Left lung (tissue), 10 donors: ENCODE data around the gene MICB. TPM values are rescaled to one million over a fixed set of nuclear protein-coding genes. Genes with fewer than 3 reads are reported as not detected.

Source experiments
- ATAC-seq: fragments of 200-7000 bp; cut with Tn5 transposase; one replicate; pipeline ENCODE4 v1.9.1; 2020; ENCODE audit warnings: moderate library complexity
- DNase-seq, 4 donors: peaks; one replicate each; pipeline ENCODE4 v3.0.0-alpha.2; 2013 to 2020
- H3K27ac ChIP-seq, 2 donors: fragments of 200-600 bp; sonication (generic) in 1 of 2; one replicate each; pipeline versions ENCODE4 v1.5.0 to v1.8.0; 2020 to 2021
- H3K27me3 ChIP-seq, 2 donors: fragments of 200-600 bp; sonication (generic) in 1 of 2; one replicate each; pipeline versions ENCODE4 v1.5.0 to v1.8.0; 2020 to 2021
- H3K36me3 ChIP-seq, 2 donors: fragments of 200-600 bp; sonication (generic) in 1 of 2; one replicate each; pipeline versions ENCODE4 v1.5.0 to v1.8.0; 2020 to 2021
- H3K4me1 ChIP-seq, 2 donors: fragments of 200-600 bp; one replicate each; pipeline ENCODE4 v1.8.0; 2021
- H3K4me3 ChIP-seq, 2 donors: fragments of 200-600 bp; sonication (generic) in 1 of 2; one replicate each; pipeline versions ENCODE4 v1.5.0 to v1.8.0; 2020 to 2021; ENCODE audit warnings: mild to moderate bottlenecking in 1 of 2
- H3K9me3 ChIP-seq, 2 donors: fragments of 200-600 bp; sonication (generic) in 1 of 2; one replicate each; pipeline versions ENCODE4 v1.5.0 to v1.8.0; 2020 to 2021
- CTCF ChIP-seq, 2 donors: fragments of 200-600 bp; sonication (generic) in 1 of 2; IDR thresholded peaks; one replicate each; pipeline versions ENCODE4 v1.5.0 to v1.8.0; 2021; ENCODE audit warnings: antibody characterized with exemption in 2 of 2
- intact Hi-C, 2 donors: fragments of 100-400 bp; cut with DNase I; formaldehyde crosslinking; loops; one replicate each; pipeline versions ENCODE4 v1.11.2 to v1.14.2; 2022
- polyA plus RNA-seq, 6 donors: library from polyadenylated mRNA; unstranded; fragments of 120-200 nt; gene quantifications; one replicate each; pipeline ENCODE4 v1.2.1, GENCODE V29; 2013; ENCODE audit not compliant: insufficient read length in 6 of 6
- total RNA-seq, 2 donors: library from RNA; stranded (reverse); fragmentation: NEBNext Ultra II Directional; extraction: Animal tissue kit (Norgen Biotek cat#: 25700); gene quantifications; one replicate each; pipeline ENCODE4 v1.2.1, GENCODE V29; 2021
- donor health status: DM: no; HTN: yes; CAD: no.
- donor health status: DM: no; HTN: no; CAD: no.

The MICB gene
- total and polyA plus RNA-seq, 8 donors, result 0.80 to 11.3 (median 2.3) TPM

- intact Hi-C loops, result no loop called here
- no peak overlapping the region for H3K27ac ChIP-seq
- peaks cover 0 to 25% of the 10 kb centered on the region in 2 donors for H3K4me1 ChIP-seq
- no peaks in the 10 kb centered on the region for H3K9me3 ChIP-seq
- DNase-seq (no peak), ATAC-seq (no peak)
- H3K27me3 ChIP-seq, result no peaks in the 10 kb centered on the region
- peak in 1 of 2 donors; percentile 19 for TF ChIP-seq CTCF (IDR thresholded peaks at IDR 0.05)
- H3K36me3 ChIP-seq, result no peaks in the 10 kb centered on the region
- no peak overlapping the region for H3K4me3 ChIP-seq
Observed at GRCh38 chr6:31474871-31475286, 23.1 kb upstream of the MICB start.

DNA sequence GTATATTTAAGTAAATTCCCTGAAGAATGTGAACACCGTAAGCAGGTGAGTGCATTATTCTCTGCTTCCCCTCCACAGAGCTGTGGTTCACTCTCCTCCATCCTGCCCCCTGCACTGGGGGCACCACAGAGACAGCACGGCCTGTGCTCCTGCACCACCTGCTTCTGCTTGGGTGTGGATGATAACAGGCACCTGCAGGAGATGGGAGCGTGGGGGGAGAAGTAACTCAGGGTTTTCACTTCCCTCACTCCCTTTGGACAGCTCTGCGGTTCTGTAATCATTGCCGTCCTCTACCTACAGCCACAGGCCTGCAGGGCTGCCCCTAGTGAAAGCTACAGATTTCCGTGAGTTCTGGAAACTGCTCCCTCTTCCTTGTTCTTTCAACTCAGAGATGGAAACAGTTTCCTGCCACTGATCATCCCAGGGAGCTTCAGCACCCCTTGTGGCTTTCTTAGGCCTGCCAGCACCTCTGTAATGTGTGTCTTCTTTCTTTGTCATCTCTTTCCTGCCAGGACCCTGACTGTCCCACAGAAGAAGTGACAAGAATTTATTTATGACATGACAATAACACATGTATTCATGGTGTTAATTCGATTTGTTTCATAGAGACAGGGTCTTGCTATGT, 21.3 kb upstream of the MICB start:
- H3K9me3 ChIP-seq, result no peaks in the 10 kb centered on the region
- intact Hi-C loops, result no loop called here
- TF ChIP-seq CTCF (IDR thresholded peaks at IDR 0.05), result no peak
- H3K36me3 ChIP-seq, result no peaks in the 10 kb centered on the region
- no peak overlapping the region for H3K27ac ChIP-seq
- ATAC-seq (no peak), DNase-seq (no peak)
- peaks cover 0 to 25% of the 10 kb centered on the region in 2 donors for H3K4me1 ChIP-seq
- no peaks in the 10 kb centered on the region for H3K27me3 ChIP-seq
- H3K4me3 ChIP-seq, result no peak overlapping the region

DNA sequence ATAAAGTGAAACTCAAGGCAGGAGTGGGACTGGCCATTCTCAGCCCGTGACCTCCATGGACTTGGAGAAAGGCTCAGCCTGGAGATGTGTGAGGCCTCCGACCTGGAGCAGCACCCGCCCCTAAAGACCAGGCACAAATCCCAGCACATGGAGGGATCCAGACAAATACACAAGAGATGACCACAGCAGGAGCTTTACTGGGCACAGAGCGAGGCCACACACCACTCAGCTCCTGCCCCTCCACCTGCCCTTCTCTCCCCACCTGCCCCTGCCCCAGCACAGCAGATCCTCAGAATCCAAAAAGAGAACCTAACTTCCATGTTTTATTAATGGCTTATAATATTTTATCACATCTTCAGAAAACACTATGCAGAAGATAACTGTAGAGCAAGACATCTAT, 20.4 kb upstream of the MICB start:
- ATAC-seq, result no peak
- TF ChIP-seq CTCF (IDR thresholded peaks at IDR 0.05), result no peak
- Histone ChIP-seq H3K27ac (no peak overlapping the region), H3K9me3 (no peaks in the 10 kb centered on the region), H3K27me3 (no peaks in the 10 kb centered on the region), H3K4me3 (no peak overlapping the region), H3K36me3 (no peaks in the 10 kb centered on the region), H3K4me1 (peaks cover 0 to 22% of the 10 kb centered on the region in 2 donors)
- intact Hi-C loops, result no loop called here
- no peak for DNase-seq

GRCh38 chr6:31478186-31478950, 19.6 kb upstream of the MICB start:
- Histone ChIP-seq H3K27ac (no peak overlapping the region), H3K27me3 (no peaks in the 10 kb centered on the region), H3K4me1 (peaks cover 0 to 20% of the 10 kb centered on the region in 2 donors), H3K9me3 (no peaks in the 10 kb centered on the region), H3K36me3 (no peaks in the 10 kb centered on the region), H3K4me3 (no peak overlapping the region)
- no peak for TF ChIP-seq CTCF (IDR thresholded peaks at IDR 0.05)
- no peak for ATAC-seq
- intact Hi-C loops, result no loop called here
- DNase-seq, result no peak

DNA sequence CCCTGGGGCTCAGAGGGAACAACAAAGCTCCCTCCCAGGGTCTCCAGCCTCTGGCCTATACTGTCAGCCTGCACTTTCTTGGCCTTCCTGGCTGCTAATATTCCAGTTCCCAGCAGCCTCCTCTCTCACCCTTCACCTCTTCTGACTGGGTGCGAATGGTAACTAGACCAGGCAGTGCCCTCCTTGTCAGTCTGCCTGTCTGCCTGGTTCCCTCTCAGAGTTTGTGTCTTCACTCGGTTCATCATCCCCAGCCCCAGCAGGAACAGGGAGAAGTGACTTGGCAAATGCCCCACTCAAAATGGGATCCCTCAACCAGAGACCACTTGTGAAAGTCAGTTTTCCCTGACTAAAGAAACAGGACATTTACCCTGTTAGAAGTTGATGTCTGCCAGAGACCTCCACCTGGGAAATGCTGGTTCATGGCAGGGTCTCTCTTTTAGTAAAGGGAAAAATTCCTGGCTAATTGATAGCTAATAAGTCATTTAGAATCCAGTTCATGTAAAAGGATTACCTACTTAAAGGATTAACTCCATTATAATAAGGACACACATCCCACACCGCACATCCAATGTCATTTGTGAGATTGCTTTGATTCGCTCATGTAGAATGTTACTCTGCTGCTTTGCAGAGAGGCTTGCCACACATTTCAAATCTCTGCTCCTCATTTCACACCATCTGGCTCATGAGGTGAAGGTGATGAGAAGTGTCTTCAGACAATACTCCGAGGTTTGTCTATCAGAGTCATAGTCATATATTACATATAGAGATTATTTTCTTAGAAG, 18.6 kb upstream of the MICB start:
- ATAC-seq (no peak), DNase-seq (no peak)
- Histone ChIP-seq H3K4me1 (peaks cover 0 to 10% of the 10 kb centered on the region in 2 donors), H3K27ac (no peak overlapping the region), H3K9me3 (no peaks in the 10 kb centered on the region), H3K27me3 (no peaks in the 10 kb centered on the region), H3K4me3 (no peak overlapping the region), H3K36me3 (no peaks in the 10 kb centered on the region)
- no peak for TF ChIP-seq CTCF (IDR thresholded peaks at IDR 0.05)
- intact Hi-C loops, result no loop called here
